Right ventricle myocardium superior (tissue), 1 donor: ENCODE results near the gene MEIS3. TPM values are rescaled to one million over a fixed set of nuclear protein-coding genes. Genes with fewer than 3 reads are reported as not detected.
"Not testable (repeated sequence)": the region's sequence is repeated elsewhere in the genome, so short reads cannot be mapped to it uniquely, and the experiment has no call there.

Experiments used
- ATAC-seq: fragments of 200-7000 bp; cut with Tn5 transposase; one replicate; pipeline ENCODE4 v1.9.1; 2020; ENCODE audit warnings: mild to moderate bottlenecking; ENCODE audit not compliant: poor library complexity
- DNase-seq: peaks from one replicate; pipeline ENCODE4 v3.0.0-alpha.2; 2020
- intact Hi-C: fragments of 100-400 bp; cut with DNase I; formaldehyde crosslinking; loops from one replicate; pipeline ENCODE4 v1.11.2; 2022
- total RNA-seq: library from RNA; stranded (reverse); fragmentation: NEBNext Ultra II Directional; extraction: Animal tissue kit (Norgen Biotek cat#: 25700); gene quantifications from one replicate; pipeline ENCODE4 v1.2.1, GENCODE V29; 2021
- donor health status: DM: no; HTN: yes; CAD: no; lungs with severe emphysema.

Gene MEIS3
- total RNA-seq, 1 donor from 2014 or later = 3.1 TPM

DNA sequence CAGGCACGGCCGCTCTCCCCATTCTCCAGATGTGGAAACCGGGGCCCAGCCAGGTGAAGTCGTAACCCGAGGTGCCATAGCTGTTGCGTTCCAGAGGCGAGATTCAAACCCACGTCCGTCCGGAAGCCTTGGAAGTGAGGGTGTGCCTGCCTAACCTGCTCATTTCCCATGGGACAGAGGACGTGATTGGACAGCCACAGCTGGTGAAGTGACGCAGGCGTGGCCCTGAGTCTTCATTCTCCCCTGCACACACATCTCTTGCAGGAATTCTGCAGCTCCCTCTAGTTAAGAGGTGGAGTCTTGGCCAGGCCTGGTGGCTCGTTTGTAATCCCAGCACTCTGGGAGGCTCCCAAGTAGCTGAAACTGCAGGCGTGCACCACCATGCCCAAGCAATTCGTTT is 16.8 kb downstream of the MEIS3 start:
- intact Hi-C loops = no loop called here
- DNase-seq (no peak), ATAC-seq (no peak)

DNA sequence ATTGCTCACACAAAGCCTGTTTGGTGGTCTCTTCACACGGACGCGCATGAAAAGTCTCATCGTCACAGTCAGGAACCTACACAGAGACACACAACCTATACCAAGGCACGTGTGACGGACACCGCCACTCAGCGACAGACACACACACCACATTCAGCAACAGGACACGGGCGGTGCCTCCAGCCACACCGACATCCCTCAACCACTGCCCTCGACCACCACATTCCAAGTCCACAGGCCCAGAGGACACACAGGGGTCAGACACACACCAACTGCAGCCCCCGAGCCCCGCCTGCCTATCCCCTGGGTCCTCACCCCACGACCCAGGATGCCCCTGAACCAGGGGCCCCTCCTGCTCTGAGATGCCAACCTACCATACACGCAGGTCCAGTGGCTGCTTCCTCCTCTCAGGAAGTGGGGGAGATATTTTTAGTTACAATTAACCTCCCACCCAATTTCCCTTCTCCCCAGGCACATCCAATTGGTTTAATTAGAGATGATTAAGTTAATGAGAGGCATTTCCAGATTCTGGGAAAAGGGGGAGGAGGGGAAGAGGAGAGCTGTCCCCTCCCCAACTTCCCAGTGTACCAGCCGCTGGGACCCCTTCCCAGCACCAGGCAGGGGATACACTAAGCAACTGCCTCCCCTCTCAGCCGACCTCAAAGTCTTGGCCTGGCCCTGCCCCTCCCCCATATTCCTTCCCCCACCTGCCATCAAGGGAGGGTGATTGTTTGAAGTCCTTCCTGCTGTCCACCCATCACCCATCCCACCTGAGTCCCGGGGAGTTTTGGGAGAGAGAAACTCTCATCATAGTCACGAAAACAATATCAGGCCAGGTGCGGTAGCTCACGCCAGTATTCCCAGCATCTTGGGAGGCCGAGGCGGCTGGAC is 20.4 kb downstream of the MEIS3 start:
- DNase-seq = no peak
- intact Hi-C loops = no loop called here
- ATAC-seq = no peak

DNA sequence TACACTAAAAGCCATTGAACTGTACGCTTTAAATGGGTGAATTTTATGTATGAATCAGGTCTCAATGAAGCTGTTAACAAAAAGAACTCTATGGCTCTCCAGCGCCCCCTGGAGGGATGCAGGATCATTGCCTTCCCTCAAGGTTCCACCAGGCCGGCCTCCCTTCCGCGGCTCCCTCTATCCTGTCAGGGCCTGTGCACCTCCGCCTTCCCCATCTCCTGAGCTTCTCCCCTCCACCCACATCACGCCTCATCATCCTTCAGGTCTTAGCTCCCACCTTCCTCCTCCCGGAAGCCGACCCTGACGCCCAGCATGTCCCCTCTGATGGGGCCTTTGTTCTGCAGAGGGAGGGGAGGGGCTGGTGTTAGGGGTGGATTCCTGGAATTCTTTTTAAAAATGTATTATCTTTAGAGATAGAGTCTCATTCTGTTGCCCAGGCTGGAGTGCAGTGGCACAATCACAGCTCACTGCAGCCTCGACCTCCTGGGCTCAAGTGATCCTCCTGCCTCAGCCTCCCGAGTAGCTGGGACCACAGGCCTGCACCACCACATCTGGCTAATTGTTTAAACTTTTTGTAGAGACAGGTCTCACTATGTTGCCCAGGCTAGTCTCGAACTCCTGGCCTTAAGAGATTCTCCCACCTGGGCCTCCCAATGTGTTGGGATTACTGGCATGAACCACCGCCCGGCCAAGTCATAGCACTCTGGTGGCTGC is 27.7 kb downstream of the MEIS3 start:
- intact Hi-C loops = no loop called here
- peak; percentile 85 for DNase-seq
- peak; percentile 81 for ATAC-seq

DNA sequence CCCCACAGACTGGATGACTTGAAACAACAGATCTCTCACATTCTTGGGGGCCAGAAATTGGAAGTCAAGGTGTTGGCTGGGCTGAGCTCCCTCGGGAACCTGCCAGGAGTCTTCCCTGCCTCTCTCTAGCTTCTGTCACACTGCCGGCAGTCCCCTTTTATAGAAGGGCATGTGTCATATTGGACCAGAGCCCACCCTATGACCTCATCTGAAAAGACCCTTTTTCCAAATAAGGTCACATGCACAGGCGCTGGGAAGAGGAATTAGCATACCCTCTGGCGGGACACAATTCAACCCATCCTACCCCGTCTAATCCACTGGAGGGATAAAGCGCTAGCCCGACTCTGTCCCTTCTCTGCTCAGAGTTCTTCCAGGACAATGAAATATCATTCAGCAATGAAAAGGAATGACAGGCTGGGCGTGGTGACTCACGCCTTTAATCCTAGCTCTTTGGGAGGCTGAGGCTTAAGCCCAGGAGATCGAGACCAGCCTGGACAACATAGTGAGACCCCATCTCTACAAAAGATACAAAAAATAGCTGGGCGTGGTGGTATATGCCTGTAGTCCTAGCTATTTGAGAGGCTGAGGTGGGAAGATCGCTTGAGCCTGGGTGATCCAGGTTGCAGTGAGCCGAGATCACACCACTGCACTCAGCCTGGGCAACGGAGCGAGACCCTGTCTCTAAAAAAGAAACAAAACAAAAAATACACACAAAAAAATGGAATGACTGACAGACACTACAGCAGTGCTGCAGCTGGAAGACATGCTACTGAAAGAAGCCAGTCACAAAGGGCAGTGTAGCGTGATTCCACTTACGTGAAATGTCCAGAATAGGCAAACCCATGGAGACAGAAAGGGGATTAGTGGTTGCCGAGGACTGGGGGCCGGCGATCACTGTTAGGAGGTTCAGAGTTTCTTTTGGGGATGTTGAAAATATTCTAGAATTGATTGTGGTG is 28.5 kb downstream of the MEIS3 start:
- intact Hi-C loops = no loop called here
- ATAC-seq (no peak), DNase-seq (no peak)

DNA sequence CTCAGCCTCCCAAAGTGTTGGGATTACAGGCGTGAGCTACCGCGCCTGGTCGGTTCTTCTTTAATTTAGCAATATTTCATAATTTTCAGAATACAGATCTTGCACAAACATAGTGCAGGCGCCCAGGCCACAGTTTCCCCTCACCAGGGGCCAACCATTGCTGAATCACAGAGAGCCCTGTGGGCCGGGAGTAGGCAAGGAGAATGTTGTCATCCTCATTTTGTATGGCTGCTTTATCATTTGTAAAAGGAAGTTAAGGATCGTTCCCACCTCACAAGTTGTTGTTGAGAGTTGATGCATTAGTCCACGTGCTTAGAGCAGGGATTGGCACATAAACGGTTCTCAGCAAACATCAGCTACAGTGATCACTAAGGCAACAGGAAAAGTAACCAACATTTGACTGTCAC is 30.2 kb downstream of the MEIS3 start:
- intact Hi-C loops = loop anchor here (10.0 kb wide), 1 partner anchor 84 kb away; the partner anchor contains the start of gene C5AR1
- ATAC-seq (peak; percentile 48), DNase-seq (peak; percentile 70)

DNA sequence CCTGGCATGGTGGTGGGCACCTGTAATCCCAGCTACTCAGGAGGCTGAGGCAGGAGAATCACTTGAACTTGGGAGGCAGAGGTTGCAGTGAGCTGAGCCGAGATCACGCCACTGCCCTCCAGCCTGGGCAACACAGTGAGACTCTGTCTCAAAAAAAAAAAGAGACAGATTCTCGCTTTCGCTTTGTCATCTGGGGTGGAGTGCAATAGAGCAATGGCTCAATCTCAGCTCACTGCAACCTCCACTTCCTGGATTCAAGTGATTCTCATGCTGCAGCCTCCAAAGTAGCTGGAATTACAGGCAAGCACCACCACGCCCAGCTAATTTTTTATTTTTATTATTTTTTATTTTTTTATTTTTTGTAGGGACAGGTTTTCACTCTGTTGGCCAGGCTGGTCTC is 30.6 kb downstream of the MEIS3 start:
- intact Hi-C loops = loop anchor here (10.0 kb wide), 1 partner anchor 84 kb away; the partner anchor contains the start of gene C5AR1
- DNase-seq (peak; percentile 43), ATAC-seq (peak; percentile 42)

DNA sequence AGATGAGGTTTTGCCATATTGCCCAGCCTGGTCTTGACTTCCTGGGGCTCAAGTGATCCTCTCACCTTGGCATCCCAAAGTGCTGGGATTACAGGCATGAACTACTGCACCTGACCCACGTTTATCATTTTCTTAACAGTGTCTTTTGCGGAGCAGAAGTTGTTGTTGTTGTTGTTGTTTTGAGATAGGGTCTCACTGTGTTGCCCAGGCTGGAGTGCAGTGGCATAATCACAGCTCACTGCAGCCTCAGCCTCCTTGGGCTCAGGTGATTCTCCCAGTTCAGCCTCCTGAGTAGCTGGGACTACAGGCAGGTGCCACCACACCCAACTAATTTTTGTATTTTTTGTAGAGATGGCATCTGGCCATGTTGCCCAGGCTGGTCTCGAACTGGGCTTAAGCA is 31.7 kb downstream of the MEIS3 start:
- intact Hi-C loops = loop anchor here (10.0 kb wide), 1 partner anchor 83 kb away; the partner anchor contains the start of gene C5AR1
- not testable (repeated sequence) for DNase-seq, ATAC-seq

DNA sequence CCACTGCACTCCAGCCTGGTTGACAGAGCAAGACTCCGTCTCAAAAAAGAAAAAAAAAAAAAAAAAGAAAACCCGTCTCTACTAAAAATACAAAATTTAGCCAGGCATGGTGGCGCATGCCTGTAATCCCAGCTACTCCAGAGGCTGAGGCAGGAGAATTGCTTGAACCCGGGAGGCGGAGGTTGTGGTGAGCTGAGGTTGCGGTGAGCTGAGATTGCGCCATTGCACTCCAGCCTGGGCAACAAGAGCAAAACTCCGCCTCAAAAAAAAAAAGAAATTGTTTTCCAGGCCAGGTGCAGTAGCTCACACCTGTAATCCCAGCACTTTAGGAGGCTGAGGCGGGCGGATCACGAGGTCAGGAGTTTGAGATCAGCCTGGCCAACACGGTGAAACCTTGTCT is 32.7 kb downstream of the MEIS3 start:
- DNase-seq = peak; percentile 45
- intact Hi-C loops = loop anchor here (10.0 kb wide), 1 partner anchor 82 kb away; the partner anchor contains the start of gene C5AR1
- ATAC-seq = not testable (repeated sequence)

DNA sequence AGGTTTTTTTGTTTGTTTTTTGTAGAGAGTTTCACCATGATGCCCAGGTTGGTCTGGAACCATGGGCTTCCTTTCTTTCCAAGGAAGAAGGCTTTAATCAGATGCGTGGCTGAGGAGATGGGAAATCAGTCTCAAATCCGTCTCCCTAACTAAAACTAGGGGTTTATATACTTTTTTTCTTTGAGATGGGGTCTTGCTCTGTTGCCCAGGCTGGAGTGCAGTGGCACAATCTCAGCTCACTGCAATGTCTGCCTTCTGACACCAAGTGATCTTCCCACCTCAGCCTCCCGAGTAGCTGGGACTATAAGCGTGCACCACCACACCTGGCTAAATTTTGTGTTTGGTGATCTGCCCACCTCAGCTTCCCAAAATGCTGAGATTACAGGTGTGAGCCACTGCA is 34.8 kb downstream of the MEIS3 start:
- not testable (repeated sequence) for DNase-seq, ATAC-seq
- intact Hi-C loops = loop anchor here (10.0 kb wide), 1 partner anchor 80 kb away; the partner anchor contains the start of gene C5AR1

DNA sequence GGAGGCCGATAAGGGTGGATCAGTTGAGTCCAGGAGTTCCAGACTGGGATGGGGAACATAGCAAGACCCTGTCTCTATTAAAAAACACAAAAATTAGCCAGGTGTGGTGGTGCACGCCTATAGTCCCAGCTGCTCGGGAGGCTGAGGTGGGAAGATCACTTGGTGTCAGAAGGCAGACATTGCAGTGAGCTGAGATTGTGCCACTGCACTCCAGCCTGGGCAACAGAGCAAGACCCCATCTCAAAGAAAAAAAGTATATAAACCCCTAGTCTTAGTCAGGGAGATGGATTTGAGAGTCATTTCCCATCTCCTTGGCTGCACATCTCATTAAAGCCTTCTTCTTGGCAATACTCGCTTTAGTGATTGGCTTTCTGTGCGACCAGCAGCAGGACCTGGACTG is 35.4 kb downstream of the MEIS3 start:
- intact Hi-C loops = loop anchor here (10.0 kb wide), 1 partner anchor 79 kb away; the partner anchor contains the start of gene C5AR1

DNA sequence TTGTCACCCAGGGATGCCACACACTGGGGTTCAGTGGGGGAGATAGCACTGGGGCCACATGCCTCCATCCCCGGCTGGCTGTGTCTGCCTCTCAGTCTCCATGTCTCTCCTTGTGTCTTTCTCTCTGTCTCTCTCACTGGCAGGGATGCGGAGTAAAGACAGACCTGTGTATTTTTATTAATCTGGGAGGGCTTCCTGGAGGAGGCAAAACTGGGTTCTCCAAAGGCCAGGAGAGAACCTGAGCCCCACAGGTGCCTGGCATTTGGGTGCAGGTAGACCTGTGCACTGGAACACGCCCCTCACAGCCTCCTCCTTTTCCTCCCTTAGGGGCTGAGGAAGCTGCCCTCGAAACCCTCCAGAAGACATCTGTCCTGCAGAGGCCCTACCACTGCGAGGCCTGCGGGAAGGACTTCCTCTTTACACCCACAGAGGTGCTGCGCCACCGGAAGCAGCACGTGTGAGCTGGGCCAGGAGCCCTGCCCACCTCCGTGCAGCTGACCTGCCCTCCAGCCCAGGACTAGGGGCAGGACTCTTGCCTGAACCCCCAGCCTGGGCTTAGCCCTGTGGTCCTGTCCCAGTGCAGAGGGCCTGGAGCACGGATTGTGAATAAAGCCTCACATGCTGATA is 37.6 kb downstream of the MEIS3 start:
- ATAC-seq = no peak
- peak; percentile 62 for DNase-seq
- intact Hi-C loops = loop anchor here (10.0 kb wide), 1 partner anchor 77 kb away; the partner anchor contains the start of gene C5AR1

More for the DNA sequence above, 35.4 kb downstream of the MEIS3 start:
- not testable (repeated sequence) for DNase-seq, ATAC-seq

DNA sequence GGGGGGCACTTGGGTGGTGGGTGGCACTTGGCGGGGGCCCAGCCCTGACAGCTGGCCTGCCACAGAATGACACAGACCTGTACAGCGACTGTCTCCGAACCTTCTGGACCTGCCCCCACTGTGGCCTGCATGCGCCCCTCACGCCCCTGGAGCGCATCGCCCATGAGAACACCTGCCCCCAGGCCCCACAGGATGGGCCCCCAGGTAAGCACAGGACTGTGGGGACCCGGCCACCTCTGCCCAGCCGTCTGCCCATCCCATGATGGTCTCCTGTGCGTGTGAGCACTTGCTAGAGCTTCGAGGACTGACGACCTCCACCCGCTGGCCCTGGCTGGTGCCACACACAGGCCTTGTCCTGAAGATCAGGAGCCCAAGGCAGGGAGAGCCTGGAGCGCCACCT is 38.2 kb downstream of the MEIS3 start:
- ATAC-seq (no peak), DNase-seq (no peak)
- intact Hi-C loops = loop anchor here (10.0 kb wide), 1 partner anchor 76 kb away; the partner anchor contains the start of gene C5AR1

DNA sequence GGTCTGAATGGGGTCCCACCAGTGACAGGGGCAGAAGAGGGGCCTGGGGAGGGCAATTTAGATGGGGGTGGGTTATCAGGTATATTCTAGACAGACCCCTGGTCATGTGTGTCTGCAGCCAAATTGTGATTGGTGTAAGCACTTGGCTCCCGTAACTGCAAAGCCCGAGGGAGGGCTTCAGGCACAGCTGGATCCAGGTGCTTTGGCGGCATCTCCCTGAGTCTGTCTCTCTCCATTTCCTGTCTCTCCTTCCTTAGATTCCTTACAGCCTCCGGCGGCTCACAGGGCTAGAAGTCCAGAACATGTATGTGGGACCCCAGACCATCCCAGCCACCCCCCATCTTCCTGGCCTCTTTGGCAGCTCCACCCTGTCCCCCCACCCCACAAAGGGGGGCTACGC is 38.8 kb downstream of the MEIS3 start:
- intact Hi-C loops = loop anchor here (10.0 kb wide), 1 partner anchor 76 kb away; the partner anchor contains the start of gene C5AR1
- DNase-seq (no peak), ATAC-seq (no peak)

DNA sequence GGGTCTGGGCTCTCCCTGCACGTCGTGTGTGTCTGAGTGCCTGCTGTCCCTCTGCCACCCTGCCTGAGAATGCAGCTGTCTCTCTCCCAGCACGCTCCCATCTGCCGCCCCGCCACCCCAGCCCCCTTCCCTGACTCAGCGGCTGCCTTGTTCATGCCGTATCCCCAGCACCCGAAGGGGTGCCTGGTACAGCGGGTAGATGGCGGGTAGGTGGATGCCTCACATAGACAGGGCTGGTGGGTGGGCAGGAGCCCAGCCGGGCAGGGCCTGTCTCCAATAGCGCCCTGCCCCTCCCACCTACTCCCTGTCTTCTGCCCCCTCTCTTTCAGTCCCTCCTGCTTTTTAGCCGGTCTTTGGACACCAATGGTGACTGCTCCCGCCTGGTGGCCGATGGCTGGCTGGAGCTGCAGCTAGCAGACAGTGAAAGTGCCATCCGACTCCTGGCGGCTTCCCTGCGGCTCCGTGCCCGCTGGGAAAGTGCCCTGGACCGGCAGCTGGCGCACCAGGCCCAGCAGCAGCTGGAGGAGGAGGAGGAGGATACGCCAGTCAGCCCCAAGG is 39.9 kb downstream of the MEIS3 start:
- ATAC-seq (no peak), DNase-seq (no peak)
- intact Hi-C loops = no loop called here

DNA sequence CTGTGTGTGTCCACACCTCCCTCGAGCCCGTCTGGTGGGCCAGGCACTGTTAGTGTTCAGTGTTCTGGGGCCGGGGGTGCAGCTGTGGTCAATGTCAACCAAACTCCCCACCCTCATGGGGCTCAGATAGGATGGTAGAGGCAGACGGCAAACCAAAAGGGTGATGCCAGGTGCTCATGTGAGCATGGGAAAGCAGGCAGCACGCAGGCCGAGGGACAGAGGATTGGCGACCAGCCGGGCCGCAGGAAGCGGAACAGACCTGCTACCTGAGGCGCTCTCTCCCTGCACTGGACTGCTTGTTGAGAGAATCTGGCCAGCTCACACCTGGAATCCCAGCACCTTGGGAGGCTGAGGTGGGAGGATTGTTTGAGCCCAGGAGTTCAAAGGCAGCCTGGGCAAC is 41.1 kb downstream of the MEIS3 start:
- intact Hi-C loops = no loop called here
- no peak for DNase-seq
- ATAC-seq = no peak

DNA sequence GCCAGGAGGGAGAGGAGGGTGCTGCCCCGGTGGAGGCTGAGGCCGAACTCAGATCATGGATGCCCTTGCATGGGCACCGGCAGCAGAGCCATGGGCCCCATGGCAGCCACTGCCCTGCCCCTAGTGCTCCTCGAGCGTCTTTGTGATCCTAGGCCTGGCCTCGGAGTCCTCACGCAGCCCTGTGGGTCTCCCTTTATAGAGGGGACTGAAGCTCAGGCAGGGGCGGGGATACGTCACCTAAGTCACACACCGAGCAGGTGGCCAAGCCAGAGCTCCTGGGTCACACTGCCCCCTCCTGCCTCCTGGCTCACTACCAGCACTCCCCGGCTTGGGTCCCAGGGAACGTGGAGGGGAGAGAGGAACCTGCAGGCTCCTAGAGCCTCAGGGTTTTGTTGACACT is 41.5 kb downstream of the MEIS3 start:
- DNase-seq (no peak), ATAC-seq (no peak)
- intact Hi-C loops = no loop called here

DNA sequence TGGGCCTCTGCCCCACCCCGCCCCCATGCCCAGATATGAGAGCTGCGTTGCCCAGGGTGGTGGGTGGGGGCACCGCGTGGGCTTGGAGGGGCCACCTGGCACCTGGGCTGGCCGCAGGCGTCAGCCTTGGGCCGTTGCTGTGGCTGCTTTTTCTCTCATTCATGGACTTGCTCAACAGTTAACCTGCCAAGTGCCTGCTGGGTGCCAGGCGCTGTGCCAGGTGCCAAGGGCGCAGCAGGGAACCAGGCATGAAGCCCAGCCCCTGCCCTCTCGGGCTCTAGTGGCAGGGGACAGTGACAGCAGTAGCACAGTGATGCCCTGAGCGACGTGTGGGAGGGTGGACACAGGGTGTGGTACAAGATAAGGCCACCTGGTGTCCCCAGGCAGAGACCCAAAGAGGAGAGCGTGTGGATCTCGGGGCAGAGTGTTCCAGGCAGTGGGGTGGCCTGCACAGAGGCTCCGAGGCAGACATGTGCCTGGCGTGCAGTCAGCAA is 42.1 kb downstream of the MEIS3 start:
- ATAC-seq (peak; percentile 95), DNase-seq (peak; percentile 87)
- intact Hi-C loops = no loop called here
